Spleen (tissue), 11 donors: ENCODE measurements around the gene RCN2. TPM values are rescaled to one million over a fixed set of nuclear protein-coding genes. Genes with fewer than 3 reads are reported as not detected.

Experiments
- DNase-seq: peaks from one replicate; pipeline ENCODE4 v3.0.0-alpha.2; 2020
- H3K27ac ChIP-seq, 8 donors: fragments of 200-600 bp; sonication (generic) in 7 of 8; 1 replicate in 4 of 8; 2 replicates in 4 of 8; pipeline versions ENCODE4 v1.5.0 to v1.8.0; 2016 to 2021; ENCODE audit warnings: inconsistent platforms in 4 of 8, mild to moderate bottlenecking in 4 of 8, moderate library complexity in 1 of 8
- H3K27me3 ChIP-seq, 7 donors: fragments of 200-600 bp; sonication (generic) in 6 of 7; replicated peaks in 1 of 7; 1 replicate in 4 of 7; 2 replicates in 3 of 7; pipeline versions ENCODE4 v1.5.0 to v1.8.0; 2016 to 2021; ENCODE audit warnings: inconsistent platforms in 3 of 7, mild to moderate bottlenecking in 1 of 7
- H3K36me3 ChIP-seq, 6 donors: fragments of 200-600 bp; sonication (generic) in 5 of 6; 1 replicate in 4 of 6; 2 replicates in 2 of 6; pipeline versions ENCODE4 v1.5.0 to v1.8.0; 2016 to 2021; ENCODE audit warnings: inconsistent platforms in 2 of 6
- H3K4me1 ChIP-seq, 6 donors: fragments of 200-600 bp; sonication (generic) in 5 of 6; 1 replicate in 3 of 6; 2 replicates in 3 of 6; pipeline versions ENCODE4 v1.5.0 to v1.8.0; 2016 to 2021; ENCODE audit warnings: inconsistent platforms in 3 of 6
- H3K4me3 ChIP-seq, 8 donors: fragments of 200-600 bp; sonication (generic) in 7 of 8; 1 replicate in 4 of 8; 2 replicates in 4 of 8; pipeline versions ENCODE4 v1.5.0 to v1.8.0; 2016 to 2021; ENCODE audit warnings: inconsistent platforms in 4 of 8, mild to moderate bottlenecking in 4 of 8, moderate library complexity in 2 of 8
- H3K9me3 ChIP-seq, 8 donors: fragments of 200-600 bp; sonication (generic) in 7 of 8; 1 replicate in 4 of 8; 2 replicates in 4 of 8; pipeline versions ENCODE4 v1.5.0 to v1.8.0; 2016 to 2021; ENCODE audit warnings: inconsistent platforms in 4 of 8
- CTCF ChIP-seq, 11 experiments: fragments of 200-600 bp in 7 of 11; fragments of 450-650 bp in 4 of 11; sonication (generic) in 4 of 11; IDR thresholded peaks in 8 of 11; conservative IDR thresholded peaks in 3 of 11; 1 replicate in 7 of 11; 2 replicates in 4 of 11; pipeline versions ENCODE4 v1.4.0 to v1.8.0; 2016 to 2021; ENCODE audit warnings: antibody characterized with exemption in 11 of 11, inconsistent platforms in 4 of 11, mild to moderate bottlenecking in 1 of 11
- POLR2A ChIP-seq, 3 donors: fragments of 450-650 bp; IDR thresholded peaks; one replicate each; pipeline ENCODE4 v1.5.1; 2017; ENCODE audit warnings: antibody characterized with exemption in 3 of 3, mild to moderate bottlenecking in 1 of 3
- POLR2AphosphoS5 ChIP-seq, 3 donors: sonication (generic); formaldehyde crosslinking; IDR thresholded peaks; one replicate each; pipeline ENCODE4 v1.5.1; 2017; ENCODE audit warnings: antibody characterized with exemption in 3 of 3
- WGBS, 5 donors: extraction: QIAGEN DNeasy Blood & Tissue Kit in 3 of 5; methylation state at CpG; one replicate each; pipeline versions ENCODE4 v1.1.5 to v1.1.7; 2013 to 2018; 5-methylcytosine and 5-hydroxymethylcytosine counted together
- intact Hi-C: fragments of 100-400 bp; cut with DNase I; formaldehyde crosslinking; loops from one replicate; pipeline ENCODE4 v1.15.0; 2023; ENCODE audit warnings: low total_unique reads
- polyA plus RNA-seq, 3 donors: library from polyadenylated mRNA; stranded (reverse); fragments of 200-250 nt; gene quantifications; one replicate each; pipeline ENCODE4 v1.2.1, GENCODE V29; 2013
- total RNA-seq, 7 donors: library from RNA; depleted of rRNA in 3 of 7; stranded (reverse); fragments of >200 nt in 3 of 7; fragmentation: NEBNext Ultra II Directional in 4 of 7; extraction: Animal tissue kit (Norgen Biotek cat#: 25700) in 4 of 7; gene quantifications; one replicate each; pipeline versions ENCODE4 v1.1.0 to v1.2.1, GENCODE V29; 2016 to 2021
- donor health status: healthy with polysubstance abuse.
- donor health status: DM: no; HTN: no; CAD: no; lungs with moderate emphysema.
- donor health status: DM: no; HTN: no; CAD: no.
- donor health status: Bipolar disorder and iron deficiency.
- donor health status: healthy.
- donor health status: DM: no; HTN: no; CAD: no.
- donor health status: DM: yes; HTN: yes; CAD: no.

Gene RCN2
- total and polyA plus RNA-seq, 10 donors: 24.6 to 38.3 (median 31.6) TPM

- H3K9me3 ChIP-seq: no peaks in the 10 kb centered on the region
- DNase-seq: peak; percentile 88
- H3K36me3 ChIP-seq: no peaks in the 10 kb centered on the region
- peaks cover 16 to 95% (median 71%) of the 10 kb centered on the region in 6 donors for H3K4me1 ChIP-seq
- H3K27ac ChIP-seq: peak overlapping the region in 6 of 8 donors; percentile 9 to 97 (median 91)
- no peak overlapping the region for H3K4me3 ChIP-seq
- H3K27me3 ChIP-seq: no peaks in the 10 kb centered on the region
- intact Hi-C loops: no loop called here
- TF ChIP-seq POLR2AphosphoS5 (IDR thresholded peaks at IDR 0.05) (peak; percentile 18 to 44 (median 19)), CTCF (IDR thresholded peaks at IDR 0.05 in 8 of 11, conservative IDR thresholded peaks at IDR 0.05 in 3 of 11) (no peak)
- WGBS, 5 donors: 55 to 87% (median 69%) methylated on average over 9 of the region's 9 CpGs
Measured at GRCh38 chr15:76991741-76992645, 60.4 kb downstream of the RCN2 start.

- Histone ChIP-seq H3K36me3 (no peaks in the 10 kb centered on the region), H3K4me3 (peak overlapping the region in 1 of 8 donors; percentile 21), H3K4me1 (peaks cover 22 to 95% (median 74%) of the 10 kb centered on the region in 6 donors), H3K27me3 (no peaks in the 10 kb centered on the region), H3K27ac (peak overlapping the region; percentile 27 to 97 (median 91)), H3K9me3 (no peaks in the 10 kb centered on the region)
- intact Hi-C loops: no loop called here
- TF ChIP-seq POLR2AphosphoS5 (IDR thresholded peaks at IDR 0.05): no peak
- no peak for TF ChIP-seq CTCF (IDR thresholded peaks at IDR 0.05 in 8 of 11, conservative IDR thresholded peaks at IDR 0.05 in 3 of 11)
- no peak for TF ChIP-seq POLR2A (IDR thresholded peaks at IDR 0.05)
- WGBS, 5 donors: 65 to 86% (median 74%) methylated on average over 6 of the region's 6 CpGs
- peak; percentile 79 for DNase-seq
Measured at GRCh38 chr15:76993114-76993725, 61.7 kb downstream of the RCN2 start.

GRCh38 chr15:76994001-76994400 is 62.5 kb downstream of the RCN2 start:
- Histone ChIP-seq H3K36me3 (peaks cover 0 to under 1% (median 0%) of the 10 kb centered on the region in 6 donors), H3K9me3 (no peaks in the 10 kb centered on the region), H3K4me1 (peaks cover 15 to 95% (median 74%) of the 10 kb centered on the region in 6 donors), H3K4me3 (peak overlapping the region in 1 of 8 donors; percentile 71), H3K27me3 (no peaks in the 10 kb centered on the region), H3K27ac (peak overlapping the region; percentile 76 to 97 (median 91))
- TF ChIP-seq POLR2AphosphoS5 (IDR thresholded peaks at IDR 0.05) (peak; percentile 28 to 45 (median 39)), POLR2A (IDR thresholded peaks at IDR 0.05) (no peak), CTCF (IDR thresholded peaks at IDR 0.05 in 8 of 11, conservative IDR thresholded peaks at IDR 0.05 in 3 of 11) (no peak)
- 40 to 73% (median 59%) methylated on average over 7 to 8 of the region's 8 CpGs for whole genome bisulfite sequencing, 5 donors
- DNase-seq: peak; percentile 93
- intact Hi-C loops: no loop called here

GRCh38 chr15:76994496-76994895 is 62.9 kb downstream of the RCN2 start:
- H3K27ac ChIP-seq: peak overlapping the region; percentile 76 to 97 (median 91)
- peak overlapping the region in 7 of 8 donors; percentile 43 to 71 (median 53) for H3K4me3 ChIP-seq
- no peak for DNase-seq
- intact Hi-C loops: no loop called here
- H3K9me3 ChIP-seq: no peaks in the 10 kb centered on the region
- peaks cover 0 to 6% (median 0%) of the 10 kb centered on the region in 6 donors for H3K36me3 ChIP-seq
- H3K27me3 ChIP-seq: no peaks in the 10 kb centered on the region
- TF ChIP-seq CTCF (IDR thresholded peaks at IDR 0.05 in 8 of 11, conservative IDR thresholded peaks at IDR 0.05 in 3 of 11) (no peak), POLR2A (IDR thresholded peaks at IDR 0.05) (no peak), POLR2AphosphoS5 (IDR thresholded peaks at IDR 0.05) (no peak)
- peaks cover 15 to 95% (median 73%) of the 10 kb centered on the region in 6 donors for H3K4me1 ChIP-seq
- 57 to 89% (median 77%) methylated on average over 5 to 6 of the region's 6 CpGs for WGBS, 5 donors
